Renal cortex interstitium (tissue), 11 donors: Measurements from ENCODE around the gene NKX2-4. TPM values are rescaled to one million over a fixed set of nuclear protein-coding genes. Genes with fewer than 3 reads are reported as not detected.
"Not testable (repeated sequence)": the region's sequence is repeated elsewhere in the genome, so short reads cannot be mapped to it uniquely, and the experiment has no call there.

Source experiments
- DNase-seq, 11 donors: peaks; one replicate each; pipeline ENCODE4 v3.0.0-alpha.2; 2013; ENCODE audit warnings: low read depth in 9 of 11, low spot score in 4 of 11; ENCODE audit errors: extremely low read depth in 1 of 11
- polyA plus RNA-seq, 3 donors: library from polyadenylated mRNA; unstranded; fragments of 120-200 nt; gene quantifications; one replicate each; pipeline ENCODE4 v1.2.1, GENCODE V29; 2013; ENCODE audit not compliant: insufficient read length in 3 of 3

NKX2-4 gene
- polyA plus RNA-seq, 3 donors: not detected

- no peak for DNase-seq
These were observed 25.3 kb downstream of the NKX2-4 start for GRCh38 chr20:21372016-21372415.

DNA sequence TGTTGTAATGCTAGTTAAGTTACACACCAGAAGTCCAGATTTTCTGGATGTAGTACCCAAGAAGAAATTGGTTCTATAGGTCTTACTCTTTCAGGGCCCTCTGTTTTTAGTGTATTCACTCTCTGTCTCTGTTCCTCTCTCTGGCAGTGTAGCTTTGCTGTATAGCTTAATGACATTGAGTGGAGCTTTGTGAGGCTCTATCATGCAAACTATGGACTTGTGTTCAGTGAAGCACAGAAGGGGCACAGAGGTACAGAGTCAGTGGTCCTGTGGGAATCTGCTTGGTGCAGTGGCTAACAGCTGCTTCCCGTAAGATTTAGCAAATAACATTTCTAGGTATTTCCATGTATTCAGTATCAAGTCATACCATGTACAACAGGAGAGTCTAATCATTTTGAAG, 26.1 kb downstream of the NKX2-4 start:
- DNase-seq: no peak

DNA sequence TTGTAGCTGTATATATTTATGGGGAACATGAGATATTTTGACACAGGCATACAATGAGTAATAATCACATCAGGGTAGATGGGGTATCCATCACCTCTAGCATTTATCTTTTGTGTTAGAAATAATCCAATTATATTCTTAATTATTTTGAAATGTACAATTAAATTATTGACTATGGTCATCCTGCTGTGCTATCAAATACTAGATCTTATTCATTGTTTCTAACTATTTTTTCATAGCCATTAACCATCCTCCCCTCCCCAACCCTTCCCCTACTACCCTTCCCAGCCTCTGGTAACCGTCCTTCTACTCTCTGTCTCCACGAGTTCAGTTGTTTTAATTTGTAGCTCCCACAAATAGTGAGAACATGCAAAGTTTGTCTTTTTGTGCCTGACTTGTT, 28.5 kb downstream of the NKX2-4 start:
- DNase-seq: no peak

DNA sequence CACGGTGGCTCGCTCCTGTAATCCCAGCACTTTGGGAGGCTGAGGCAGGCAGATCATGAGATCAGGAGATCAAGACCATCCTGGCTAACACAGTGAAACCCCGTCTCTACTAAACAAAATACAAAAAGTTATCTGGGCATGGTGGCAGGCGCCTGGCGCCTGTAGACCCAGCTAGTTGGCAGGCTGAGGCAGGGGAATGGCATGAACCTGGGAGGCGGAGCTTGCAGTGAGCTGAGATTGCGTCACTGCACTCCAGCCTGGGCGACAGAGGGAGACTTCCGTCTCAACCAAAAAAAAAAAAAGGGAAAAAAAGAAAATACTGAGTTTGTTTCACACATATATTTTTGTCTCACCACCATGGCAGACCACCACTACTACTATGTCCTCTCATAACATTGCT, 31.1 kb downstream of the NKX2-4 start:
- DNase-seq: not testable (repeated sequence)

DNA sequence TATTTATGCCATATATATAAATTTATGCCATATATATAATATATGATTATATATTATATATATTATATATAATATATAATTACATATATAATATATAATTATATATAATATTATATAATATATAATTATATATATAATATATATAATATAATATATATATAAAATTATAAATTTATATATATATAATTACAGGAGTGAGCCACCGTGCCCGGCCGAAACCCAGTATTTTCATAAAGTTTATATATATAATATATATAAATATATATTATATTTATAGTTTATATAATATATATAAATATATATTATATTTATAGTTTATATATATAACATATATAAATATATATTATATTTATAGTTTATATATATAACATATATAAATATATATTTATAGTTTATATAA, 31.6 kb downstream of the NKX2-4 start:
- no peak for DNase-seq

DNA sequence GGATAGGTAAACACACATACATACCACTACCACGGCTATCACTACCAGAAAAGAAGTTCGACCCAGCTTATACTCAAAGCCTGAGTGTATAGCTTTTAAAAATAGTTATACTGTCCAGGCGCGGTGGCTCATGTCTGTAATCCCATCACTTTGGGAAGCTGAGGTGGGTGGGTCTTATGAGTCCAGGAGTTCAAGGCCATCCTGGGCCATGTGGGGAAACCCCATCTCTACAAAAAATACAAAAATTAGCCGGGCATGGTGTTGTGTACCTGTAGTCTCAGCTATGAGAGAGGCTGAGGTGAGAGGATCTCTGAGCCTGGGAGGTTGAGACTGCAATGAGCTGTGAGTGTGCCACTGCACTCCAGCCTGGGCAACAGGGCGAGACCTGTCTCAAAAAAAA, 32.9 kb downstream of the NKX2-4 start:
- DNase-seq: no peak

DNA sequence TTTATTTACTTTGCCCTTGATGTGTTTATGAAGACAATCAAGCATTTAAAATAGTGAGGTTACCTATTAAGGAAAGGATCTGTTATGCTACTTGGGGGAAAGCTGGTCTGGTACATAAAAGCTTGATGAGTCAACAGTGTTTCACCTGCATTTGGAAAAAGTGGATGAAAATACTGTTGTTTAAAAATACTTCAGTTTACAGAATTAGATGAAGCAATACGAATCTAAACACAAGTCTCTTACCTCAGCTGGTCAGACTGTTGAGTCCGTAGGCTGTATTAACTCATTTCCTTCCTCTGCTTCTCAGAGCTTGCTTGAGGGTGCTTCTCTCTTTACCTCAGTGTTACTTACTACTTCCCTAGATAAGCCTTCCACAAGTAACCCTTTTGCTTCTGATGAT, 36.1 kb downstream of the NKX2-4 start:
- no peak for DNase-seq

GRCh38 chr20:21360705-21361104, 36.6 kb downstream of the NKX2-4 start:
- no peak for DNase-seq

GRCh38 chr20:21358737-21359136, 38.6 kb downstream of the NKX2-4 start:
- no peak for DNase-seq

- DNase-seq: peak in 3 of 11 donors; percentile 3 to 9 (median 5)
These were observed 39.5 kb downstream of the NKX2-4 start for GRCh38 chr20:21357844-21358243.

- no peak for DNase-seq
These were observed 40.9 kb downstream of the NKX2-4 start for GRCh38 chr20:21356386-21356785.

GRCh38 chr20:21355981-21356380, 41.3 kb downstream of the NKX2-4 start:
- no peak for DNase-seq

DNA sequence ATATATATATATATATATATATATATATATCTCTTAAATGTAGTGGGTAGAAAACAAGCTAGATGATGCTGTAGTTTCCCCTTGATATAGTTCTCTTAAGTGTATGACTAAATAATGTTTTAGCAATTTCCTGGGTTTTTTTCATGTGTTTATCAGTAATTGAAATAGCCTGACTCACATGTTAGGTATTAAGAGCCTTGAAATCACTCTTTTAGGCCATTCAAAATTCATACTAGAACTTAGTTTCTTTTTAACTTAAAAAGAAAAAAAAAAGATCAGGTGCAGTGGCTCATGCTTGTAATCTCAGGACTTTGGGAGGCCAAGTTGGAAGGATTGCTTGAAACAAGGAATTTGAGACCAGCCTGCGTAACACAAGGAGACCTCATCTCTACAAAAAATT, 44.1 kb downstream of the NKX2-4 start:
- no peak for DNase-seq

GRCh38 chr20:21352703-21353102, 44.6 kb downstream of the NKX2-4 start:
- no peak for DNase-seq

Other genes starting within 250 kb of the NKX2-4 start
- gene XRN2, start 94.2 kb downstream of the NKX2-4 start, polyA plus RNA-seq: 100 to 1,000 TPM in 1 of 3 donors, 10 to 100 TPM in 2; 89.3 to 108 (median 96.8) TPM
- gene NKX2-2, start 116.5 kb upstream of the NKX2-4 start, polyA plus RNA-seq: not detected